Left forelimb (tissue), 1 donor: ENCODE data around the gene XPR1.
A peak's percentile ranks its signal among the peaks of the same experiment; 100 is the strongest.

Experiments used
- DNase-seq: peaks from one replicate; pipeline ENCODE4 v3.0.0-alpha.2; 2018; ENCODE audit warnings: low spot score

XPR1 gene

DNA sequence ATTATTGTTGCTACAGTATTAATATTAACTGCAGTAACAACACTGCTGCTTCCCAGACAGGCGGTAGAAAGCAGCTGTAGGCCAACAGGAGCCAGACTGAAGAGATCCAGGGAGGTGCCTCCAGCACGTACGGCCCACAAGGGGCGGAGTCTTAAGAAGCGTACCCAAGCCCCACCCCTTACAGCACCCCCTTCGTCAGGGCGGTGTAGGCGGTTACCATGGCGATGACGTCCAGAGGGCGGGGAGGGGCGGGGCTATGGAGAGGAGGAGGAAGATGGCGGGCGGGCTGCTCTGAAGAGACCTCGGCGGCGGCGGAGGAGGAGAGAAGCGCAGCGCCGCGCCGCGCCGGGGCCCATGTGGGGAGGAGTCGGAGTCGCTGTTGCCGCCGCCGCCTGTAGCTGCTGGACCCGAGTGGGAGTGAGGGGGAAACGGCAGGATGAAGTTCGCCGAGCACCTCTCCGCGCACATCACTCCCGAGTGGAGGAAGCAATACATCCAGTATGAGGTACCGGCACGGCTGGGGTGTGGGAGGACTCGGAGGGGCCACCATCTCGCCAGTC is at the start of gene XPR1:
Gene XPR1, plus strand, starts transcription at position 257 of the 560 bp plus-strand sequence. Its CDS starts 180 bp downstream, at position 437.
- peak; percentile 99 for DNase-seq

DNA sequence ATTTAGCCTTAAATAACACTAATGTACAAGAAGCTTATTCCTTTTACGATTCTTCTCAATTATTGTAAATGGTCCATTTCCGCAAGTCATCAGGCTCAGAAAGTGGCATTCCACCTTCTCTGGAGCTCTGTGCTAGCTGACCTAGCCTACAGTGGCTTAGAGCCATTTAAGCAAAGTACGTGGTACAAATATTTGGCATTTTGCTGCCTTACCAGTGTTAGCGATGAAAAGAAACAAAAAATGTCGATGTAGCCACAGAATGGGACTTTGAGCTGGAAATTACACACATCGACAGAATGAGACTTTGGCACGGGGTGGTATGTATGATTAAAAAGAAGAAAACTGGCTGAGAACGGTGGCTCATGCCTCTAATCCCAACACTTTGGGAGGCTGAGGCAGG is 47.0 kb upstream of the XPR1 start:
- no peak for DNase-seq

DNA sequence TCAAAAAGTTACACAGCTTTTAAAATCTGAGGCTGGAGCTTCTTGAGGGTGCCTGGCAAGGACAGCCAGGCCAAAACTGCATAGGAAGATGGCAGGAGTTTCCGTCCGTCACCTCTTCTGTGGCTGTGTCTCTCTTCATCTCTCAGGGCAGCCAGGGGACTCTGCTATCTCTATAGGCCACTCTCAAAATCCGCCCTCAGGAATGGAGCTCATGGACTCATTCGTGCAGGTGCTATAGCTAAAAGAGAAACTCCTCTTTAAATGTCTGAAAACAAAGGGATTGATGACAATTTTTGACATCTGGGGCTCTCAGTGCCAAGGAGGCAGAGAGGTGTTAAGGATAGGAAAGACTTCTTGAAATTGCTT is 45.8 kb upstream of the XPR1 start:
- DNase-seq, result no peak

DNA sequence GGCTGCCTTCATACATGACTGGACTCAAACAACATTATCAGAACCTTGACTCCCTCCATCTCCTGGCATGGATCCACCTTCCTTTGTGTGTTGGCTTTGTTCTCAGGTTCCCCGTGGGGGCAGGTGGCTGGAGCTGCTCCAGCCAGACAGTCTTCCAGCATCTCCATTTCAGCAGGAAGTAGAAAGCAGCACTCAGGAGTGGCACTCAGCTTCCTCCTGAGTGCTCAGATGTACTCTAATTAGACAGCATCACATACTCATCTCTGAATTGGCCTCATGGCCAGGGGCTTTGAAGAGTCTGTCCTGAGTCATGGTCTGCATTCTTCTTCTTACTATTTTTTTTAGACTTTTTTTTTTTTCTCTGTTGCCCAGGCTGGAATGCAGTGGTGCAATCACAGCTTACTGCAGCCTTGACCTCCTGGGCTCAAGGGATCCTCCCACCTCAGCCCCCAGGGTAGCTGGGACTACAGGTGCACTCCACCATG is 45.1 kb upstream of the XPR1 start:
- DNase-seq, result no peak

DNA sequence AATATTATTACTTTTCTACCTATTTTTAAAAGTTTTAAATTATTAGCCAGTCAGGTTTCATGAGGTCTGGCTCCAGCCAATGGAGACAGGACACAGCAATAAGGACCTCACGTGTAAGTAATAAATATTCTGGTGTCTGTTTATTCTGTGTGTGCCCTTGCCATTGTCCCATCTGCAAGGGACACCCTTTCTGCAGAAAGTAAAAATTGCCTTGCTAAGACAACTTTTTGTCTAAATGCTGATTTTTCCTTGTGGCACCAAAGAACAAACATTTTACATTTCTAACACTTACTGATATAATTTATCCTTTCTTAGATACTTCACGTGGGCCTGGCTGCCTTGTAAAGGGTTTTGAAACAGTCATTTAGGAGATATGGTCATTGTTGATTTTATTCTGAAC is 43.7 kb upstream of the XPR1 start:
- DNase-seq, result no peak

DNA sequence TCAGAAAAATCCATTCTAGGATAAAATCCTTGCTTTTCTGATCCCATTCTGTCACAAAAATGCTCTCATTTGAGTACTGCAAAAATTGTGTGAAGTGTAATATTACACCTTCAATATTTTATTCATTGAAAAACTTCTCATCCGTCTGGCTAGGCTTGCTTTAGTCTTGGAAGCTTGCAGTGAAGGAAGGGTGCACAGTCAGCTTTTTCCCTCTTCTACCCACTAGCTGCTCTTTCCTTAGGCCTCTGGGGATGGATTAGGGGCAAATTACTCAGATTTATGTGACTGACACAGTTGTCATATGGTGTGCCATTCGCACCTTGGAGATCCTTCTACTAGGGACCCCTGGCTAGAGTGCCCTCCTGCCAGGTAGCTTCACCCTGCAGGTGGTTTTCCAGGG is 40.9 kb upstream of the XPR1 start:
- no peak for DNase-seq

DNA sequence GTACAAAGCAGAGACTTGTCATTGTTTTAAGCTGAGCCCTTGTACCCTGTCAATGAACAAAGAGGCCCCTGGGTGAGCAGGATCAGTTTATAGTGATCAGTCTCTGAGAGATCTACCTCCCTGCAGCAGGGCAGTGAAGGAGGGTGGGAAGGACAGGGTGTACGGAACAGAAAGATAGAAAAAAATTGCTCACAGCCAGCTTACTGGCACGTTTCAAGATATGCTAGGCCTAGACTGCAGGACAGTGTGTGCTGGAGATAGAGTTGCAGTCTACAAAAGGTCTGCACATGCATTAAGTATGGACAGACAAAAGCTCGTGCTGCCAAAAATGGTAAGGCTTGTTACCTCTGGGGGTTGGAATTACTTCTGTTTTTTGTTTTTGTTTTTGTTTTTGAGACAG is 38.4 kb upstream of the XPR1 start:
- DNase-seq, result no peak

DNA sequence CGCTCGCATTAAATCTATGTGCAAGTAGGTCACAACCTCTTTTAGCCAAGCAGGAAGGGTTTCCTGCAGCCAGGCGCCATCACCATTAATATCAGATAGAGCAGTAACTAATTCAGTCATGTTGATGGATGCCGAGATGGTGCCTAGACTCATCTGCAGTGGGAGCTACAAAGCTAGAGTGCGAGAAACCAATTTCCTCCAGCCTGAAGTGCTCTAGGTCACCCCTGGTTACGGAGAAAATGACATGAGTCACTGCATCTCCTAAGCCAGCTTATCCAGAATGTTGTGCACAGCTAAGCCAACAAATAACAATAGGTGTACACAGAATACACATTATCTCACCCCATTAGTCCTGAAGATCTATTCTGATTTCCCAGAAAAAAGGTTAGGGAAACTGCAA is 37.1 kb upstream of the XPR1 start:
- no peak for DNase-seq

DNA sequence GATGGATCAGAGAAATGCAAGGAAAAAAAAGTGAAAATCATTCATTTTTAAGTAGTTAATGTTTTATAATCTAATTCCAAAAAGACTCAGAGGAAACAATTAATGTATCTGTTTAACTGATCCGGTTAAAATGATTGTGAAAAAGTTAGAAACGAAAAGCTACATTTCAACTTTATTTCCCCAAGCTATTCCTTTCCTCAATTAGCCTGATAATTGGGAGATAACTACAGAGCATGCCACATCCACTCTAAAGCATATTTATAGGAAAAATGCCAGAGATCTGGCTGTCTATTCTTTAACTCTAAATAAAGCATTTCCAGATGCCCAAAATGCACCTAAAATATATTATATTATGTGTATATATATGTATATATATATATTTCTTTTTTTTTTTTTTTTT is 35.9 kb upstream of the XPR1 start:
- no peak for DNase-seq

DNA sequence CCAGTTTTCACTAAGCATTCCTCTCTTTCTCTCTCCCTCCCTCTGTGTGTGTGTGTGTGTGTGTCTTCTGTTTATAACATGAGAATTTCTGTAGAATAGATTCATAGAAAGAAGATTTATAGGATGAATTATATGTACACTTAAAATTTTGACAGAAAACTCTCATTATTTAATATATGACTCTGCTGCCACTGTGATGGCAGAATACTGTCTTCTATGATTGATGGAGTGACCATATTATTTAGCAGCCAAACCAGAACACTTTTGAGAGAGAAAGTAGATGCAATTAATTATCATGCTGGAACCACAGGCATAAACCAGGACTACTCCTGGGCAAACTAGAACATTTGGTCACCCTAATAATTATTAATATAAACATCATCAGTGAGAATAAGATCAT is 34.3 kb upstream of the XPR1 start:
- DNase-seq, result no peak

DNA sequence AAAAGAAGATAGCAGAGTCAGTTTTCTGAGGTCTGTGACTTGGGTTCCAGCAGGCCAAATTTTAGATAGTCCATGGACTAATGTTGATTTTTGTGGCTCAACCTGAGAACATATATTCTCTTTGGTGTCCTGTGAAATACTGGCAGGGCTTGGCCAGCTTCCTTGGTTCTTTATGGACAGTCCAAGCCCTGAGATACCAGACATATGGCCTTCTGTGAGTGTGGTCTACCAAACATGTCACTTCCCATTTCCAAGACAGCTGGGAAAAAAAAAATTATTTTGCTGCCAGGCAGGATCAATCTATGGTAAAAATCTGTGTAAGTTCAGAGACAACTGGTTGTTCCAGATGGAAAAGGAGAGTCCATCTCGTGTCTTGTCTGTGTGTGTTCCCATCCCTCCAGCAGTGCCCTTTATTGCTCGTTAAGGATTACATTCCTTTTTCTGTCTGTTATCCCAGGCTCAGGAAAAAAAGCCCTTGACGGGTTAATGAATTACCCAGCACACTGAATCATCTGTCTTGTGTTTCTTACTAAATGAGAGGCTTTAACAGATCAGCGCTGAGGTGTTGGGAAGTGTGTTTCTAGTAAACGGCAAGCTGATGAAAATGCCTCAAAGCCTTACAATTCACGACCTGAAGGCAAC is 33.4 kb upstream of the XPR1 start:
- DNase-seq, result no peak

DNA sequence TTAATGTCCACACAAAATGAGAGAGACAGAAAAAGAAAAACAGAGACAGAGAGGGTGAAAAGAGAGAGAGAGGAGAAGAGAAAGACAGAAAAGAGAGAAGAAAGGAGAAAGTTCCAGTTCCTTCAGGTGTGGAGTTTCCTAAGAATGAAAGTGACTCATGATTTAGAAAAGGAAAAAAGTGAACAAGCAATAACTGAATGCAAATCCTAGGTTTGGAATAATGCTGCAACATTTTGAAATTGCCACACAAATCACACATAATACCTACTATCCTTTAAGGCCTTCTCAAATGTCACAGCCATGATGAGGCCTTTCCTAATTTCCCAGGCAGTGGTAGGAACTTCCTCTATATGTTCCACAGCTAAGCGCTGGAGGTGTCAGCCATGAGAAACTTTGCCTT is 31.5 kb upstream of the XPR1 start:
- DNase-seq, result no peak

DNA sequence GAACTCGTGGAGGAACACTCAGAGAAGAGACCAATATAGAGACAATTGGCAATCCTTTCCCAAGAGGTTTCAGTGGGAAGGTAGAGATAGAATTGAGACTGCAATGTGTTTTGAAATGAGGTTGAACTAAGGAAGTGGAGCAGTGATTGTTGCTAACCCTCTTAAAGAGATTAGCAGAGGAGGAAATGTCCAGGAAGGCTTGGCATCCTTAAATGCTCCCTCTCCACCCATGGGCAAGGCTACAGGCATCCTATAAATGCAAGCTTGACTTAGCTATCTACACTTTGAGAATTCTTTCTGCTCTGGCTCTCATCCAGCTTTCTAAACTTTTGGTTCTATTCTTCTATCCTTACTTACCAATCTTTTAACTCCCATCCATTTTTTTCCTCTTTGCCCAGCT is 30.3 kb upstream of the XPR1 start:
- DNase-seq, result no peak

DNA sequence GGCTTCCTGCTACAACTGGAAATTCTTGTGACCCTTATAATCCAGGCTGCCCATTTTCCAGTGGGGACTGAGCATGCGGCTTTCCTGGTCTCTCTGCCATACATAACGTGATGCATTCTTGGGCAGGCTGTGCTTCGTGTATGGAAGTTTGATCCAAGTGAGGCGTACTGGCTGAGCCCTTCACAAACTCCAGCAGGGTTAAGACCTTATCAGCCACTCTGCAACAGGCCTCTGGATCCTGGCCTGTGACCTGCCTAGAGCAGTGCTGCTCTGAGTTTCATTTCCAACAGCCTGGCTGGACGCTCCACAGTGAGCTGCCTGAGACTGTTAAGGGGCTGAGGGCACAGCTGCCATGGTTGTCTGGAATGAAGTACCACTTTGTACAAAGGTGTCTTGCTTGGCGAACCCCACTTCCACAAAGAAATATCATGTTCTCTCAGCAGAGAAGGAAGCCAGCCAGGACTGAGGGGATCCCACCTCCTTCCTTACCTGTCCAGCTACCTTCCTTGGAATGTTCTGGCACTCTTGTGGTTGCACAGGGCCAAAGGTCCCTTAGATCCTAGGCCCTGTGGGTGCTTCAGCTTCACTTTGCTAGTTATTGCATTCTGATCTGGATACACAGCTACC is 28.5 kb upstream of the XPR1 start:
- no peak for DNase-seq

DNA sequence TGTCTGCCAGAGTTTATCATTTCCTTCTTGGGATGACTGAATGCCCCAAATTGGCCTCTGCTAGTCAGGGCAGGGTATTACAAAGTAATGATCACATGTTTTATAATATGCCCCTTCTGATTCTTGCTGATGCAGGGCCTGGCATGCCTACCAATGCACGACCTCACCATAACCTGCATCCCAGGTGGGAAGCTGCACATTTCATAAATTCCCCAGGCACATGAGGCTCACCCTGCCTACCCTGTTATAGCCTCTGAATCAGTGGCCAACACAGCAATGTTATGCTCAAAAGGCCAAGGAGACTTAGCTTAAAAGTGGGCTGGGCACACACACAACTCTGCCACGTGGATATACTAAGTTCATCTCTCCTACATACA is 28.0 kb upstream of the XPR1 start:
- no peak for DNase-seq

DNA sequence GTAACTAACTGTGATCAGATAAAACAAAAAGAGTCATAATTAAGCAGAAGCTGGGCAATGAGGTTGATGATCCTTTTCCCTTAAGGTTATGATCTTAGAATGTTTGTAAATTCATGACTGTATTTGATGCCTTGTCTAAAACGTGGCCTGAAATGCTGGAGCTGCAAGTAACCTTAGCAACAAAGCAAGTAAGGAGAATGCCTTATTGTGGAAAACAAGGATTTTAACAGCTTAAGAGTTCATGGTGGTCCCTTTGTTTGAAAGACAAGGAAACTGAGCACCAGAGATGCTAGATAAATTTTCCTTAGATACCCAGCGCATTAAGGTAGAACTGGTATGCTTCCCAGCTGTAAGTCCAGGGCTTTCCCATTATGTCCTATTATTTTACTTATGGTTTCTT is 25.7 kb upstream of the XPR1 start:
- no peak for DNase-seq

DNA sequence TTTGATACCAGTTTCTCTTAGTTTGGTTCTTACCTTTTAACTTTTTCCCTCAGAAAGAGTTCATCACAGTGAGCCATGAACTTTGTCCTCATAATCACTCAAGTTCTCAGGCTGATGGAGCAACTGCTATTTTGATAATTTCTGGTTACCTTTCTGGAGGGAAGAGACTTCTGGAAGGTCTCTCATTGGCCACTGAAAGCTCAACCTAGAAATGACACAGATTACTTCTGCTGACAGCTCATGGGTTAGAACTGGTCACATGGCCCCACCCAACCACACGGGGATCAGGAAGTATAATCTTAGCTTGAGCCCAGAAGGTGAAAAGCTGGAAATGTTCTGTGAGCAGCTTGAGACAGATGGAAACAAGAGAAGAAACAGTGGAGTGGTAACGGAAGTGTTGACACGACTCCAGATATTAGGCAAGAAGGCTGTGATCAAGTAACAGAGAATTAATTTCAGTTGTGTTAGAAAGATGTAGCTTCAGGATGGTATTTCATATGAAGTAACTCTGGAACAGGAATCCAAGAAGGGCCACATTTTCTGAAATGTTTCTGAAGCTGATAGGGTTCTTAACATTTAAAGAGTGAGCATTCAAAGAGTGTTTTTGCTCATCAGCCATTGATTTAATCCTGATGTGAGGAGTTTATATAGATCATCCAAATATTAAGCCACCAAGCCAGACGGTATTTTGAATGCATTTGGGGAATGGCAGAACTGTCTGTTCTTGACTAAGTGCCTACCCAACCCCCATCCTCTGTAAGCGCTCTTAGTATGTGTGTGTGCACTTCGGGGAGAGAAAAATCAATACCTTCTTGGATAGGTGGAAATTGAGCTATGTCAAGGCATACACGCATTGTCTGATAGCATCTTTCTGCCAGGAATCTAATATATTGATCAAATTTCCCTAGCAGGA is 21.9 kb upstream of the XPR1 start:
- no peak for DNase-seq

DNA sequence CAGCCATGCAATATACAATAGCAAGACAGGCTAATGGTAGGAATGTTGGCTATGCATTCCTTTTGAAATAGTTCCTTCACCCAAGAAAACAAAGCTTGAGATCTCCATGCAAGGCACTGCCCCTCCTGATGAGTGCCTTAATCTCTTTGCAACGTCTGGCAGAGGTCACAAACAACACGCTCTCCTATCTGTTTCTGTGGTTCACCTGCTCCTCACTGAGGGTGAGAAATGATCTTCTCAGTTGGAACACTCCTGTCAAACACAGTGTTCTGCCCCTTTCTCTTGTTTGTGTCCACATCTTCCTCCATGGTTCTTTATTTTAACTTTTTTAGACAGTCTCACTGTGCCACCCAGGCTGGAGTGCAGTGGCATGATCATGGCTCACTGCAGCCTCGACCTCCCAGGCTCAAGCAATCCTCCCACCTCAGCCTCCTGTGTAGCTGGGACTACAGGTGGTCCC is 21.2 kb upstream of the XPR1 start:
- no peak for DNase-seq

DNA sequence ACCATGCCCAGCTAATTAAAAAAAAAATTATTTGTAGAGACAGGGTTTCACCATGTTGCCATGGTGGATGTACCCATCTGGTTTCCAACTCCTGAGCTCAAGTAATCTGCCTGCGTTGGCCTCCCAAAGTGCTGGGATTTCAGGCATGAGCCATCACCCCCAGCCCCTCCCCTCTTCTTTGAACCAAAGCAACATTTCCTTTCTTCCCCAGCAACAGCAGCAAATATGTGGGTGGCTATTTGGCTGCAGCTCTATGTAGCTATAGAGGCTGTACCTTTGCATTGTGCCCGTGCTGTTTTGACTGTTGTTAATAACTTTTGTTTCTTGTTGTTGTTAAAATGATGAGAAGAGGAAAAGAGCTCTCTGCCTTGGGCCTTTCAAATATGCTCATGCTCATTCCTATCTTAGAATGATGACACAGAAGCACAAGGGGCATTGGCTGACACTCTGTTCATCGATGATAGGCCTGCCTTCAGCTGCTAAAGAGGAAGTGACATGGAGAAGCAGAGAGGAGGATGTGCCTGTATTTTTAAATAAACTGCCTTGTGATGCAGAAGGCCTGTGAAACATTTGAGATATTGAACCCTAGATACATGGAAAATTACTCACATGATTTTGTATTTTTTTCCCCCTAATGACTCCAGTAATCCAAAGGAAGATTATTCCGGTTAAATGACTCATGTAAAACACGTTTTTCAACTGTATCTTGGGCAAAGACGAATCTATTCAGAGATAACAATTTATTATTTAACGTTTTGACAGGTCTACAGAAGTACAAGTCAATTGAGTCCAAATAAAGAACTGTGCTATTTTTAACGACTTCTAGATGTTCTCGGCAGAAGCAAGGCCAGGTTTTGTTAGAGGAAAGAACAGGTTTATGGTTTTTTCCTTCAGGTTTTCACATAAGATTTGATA is 20.5 kb upstream of the XPR1 start:
- no peak for DNase-seq

DNA sequence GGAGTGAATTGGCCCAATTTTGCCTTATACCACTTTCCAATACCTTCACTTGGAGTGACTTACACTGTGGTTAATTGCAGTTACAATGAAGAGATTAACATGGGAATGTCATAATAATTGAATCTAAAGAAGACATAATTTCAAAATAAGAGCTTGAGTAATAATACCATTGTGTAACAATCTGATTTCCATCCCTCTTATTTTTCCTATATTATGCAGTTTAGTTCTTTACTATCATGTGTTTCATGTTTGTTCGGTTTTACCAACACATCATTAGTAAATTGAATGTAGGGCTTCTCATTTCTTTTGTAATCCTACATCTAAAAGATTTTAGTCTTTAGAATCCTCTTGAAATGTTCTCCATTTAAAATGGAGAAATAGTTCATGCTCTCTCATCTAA is 19.2 kb upstream of the XPR1 start:
- DNase-seq, result no peak

DNA sequence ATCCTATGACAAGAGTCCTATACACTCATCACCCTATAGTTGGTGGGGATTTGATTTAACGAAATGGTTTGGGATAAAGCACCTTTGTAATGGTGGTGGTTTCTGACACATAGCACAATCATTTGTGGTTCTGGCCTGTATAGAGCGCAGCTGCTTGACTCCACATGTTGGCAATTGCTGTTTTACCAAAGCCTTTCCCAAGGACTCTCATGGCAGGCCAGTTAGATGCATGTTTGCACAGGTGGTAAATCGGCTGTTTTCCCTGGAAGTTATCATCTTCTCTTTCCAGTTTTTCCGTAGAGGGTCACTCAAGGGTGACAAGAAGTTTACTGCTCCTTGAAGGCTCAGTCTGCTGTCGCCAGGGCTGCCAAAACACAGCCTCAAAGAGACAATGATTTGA is 17.1 kb upstream of the XPR1 start:
- DNase-seq, result no peak
